Tibial nerve (tissue), 4 donors: ENCODE data around the gene SEPTIN1.

Experiments used
- EP300 ChIP-seq, 2 donors: sonication (generic); formaldehyde crosslinking; IDR thresholded peaks; one replicate each; pipeline ENCODE4 v1.6.1; 2017; ENCODE audit warnings: antibody characterized with exemption in 2 of 2, mild to moderate bottlenecking in 1 of 2
- POLR2A ChIP-seq, 2 donors: fragments of 450-650 bp; IDR thresholded peaks; one replicate each; pipeline ENCODE4 v1.6.1; 2017; ENCODE audit warnings: antibody characterized with exemption in 2 of 2, mild to moderate bottlenecking in 2 of 2, moderate library complexity in 2 of 2
- TF ChIP-seq, protein P1 (sequence below), 5 experiments: fragments of 200-600 bp in 3 of 5; fragments of 450-650 bp in 2 of 5; sonication (generic) in 3 of 5; IDR thresholded peaks; one replicate each; pipeline ENCODE4 v1.5.1; 2016 to 2019; ENCODE audit warnings: antibody characterized with exemption in 5 of 5, mild to moderate bottlenecking in 3 of 5, moderate library complexity in 2 of 5

DNA sequence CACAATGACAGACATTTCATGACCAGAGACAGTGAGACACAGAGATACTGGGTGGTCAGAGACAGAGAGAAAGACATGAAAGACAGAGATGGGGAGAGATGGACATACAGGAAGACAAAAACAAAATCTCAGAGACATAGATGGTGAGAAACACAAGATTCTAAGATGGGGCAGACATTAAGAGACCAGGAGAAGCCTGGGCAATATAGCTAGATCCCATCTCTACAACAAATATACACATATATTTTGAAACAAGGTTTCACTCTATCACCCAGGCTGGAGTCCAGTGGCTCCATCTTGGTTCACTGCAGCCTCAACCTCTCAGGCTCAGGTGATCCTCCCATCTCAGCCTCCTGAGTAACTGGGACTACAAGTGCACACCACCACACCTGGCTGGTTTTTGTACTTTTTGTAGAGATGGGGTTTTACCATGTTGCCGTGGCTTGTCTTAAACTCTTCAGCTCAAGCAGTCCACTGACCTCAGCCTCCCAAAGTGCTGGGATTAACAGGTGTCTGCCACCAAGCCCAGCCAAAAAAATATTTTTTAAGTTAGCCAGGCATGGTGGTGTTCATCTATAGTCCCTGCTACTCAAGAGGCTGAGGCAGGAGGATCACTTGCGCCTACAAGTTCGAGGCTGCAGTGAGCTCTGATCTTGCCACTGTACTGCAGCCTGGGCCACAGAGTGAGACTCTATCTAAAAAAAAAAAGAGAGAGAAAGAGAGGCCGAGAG lies 2.1 kb downstream of the SEPTIN1 start:
- TF ChIP-seq, protein P1, sequence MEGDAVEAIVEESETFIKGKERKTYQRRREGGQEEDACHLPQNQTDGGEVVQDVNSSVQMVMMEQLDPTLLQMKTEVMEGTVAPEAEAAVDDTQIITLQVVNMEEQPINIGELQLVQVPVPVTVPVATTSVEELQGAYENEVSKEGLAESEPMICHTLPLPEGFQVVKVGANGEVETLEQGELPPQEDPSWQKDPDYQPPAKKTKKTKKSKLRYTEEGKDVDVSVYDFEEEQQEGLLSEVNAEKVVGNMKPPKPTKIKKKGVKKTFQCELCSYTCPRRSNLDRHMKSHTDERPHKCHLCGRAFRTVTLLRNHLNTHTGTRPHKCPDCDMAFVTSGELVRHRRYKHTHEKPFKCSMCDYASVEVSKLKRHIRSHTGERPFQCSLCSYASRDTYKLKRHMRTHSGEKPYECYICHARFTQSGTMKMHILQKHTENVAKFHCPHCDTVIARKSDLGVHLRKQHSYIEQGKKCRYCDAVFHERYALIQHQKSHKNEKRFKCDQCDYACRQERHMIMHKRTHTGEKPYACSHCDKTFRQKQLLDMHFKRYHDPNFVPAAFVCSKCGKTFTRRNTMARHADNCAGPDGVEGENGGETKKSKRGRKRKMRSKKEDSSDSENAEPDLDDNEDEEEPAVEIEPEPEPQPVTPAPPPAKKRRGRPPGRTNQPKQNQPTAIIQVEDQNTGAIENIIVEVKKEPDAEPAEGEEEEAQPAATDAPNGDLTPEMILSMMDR (IDR thresholded peaks at IDR 0.05) = no peak
- TF ChIP-seq POLR2A (IDR thresholded peaks at IDR 0.05) (no peak), EP300 (IDR thresholded peaks at IDR 0.05) (no peak)
